Measurements from ENCODE around the gene TBCK. TPM values are rescaled to one million over a fixed set of nuclear protein-coding genes. Genes with fewer than 3 reads are reported as not detected.

Gene TBCK
- polyA plus RNA-seq, 1 of the 3 experiments (the other 2 are of a cell fraction), result 14.6 TPM

DNA sequence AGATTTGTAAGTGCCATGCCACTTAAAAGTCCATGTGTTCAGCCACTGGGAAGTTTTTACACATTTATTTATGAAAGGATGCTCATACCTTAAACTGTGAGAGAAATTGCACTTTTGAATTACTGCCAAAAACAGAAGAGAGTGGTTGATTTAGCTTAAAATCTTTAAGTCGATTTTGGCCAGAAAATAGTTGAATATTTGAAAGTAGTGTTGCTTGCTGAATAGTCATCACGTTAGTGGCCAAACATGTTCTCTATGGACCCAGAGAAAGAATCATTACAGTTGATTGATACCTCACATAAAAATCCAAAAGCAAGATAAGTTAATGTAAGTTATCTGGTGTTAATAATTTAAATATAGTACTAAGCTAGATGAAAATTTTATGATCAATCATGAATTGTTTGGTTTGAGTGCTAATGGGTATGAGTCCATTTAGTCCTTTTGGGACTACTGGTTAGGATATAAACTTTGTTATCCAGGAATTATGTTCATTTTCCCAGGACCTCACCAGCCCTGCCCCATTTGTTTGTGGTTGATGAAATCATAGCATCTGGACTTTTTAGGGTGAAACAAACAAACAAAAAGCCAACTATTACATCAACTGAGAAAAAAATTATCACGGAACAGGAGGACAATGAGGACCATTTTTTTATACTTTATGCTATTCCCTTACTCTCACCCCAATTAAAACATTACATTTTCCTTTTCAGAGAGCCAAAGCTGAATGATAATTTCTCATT is 46.2 kb upstream of the TBCK start (continued):
- TF ChIP-seq, protein P1, sequence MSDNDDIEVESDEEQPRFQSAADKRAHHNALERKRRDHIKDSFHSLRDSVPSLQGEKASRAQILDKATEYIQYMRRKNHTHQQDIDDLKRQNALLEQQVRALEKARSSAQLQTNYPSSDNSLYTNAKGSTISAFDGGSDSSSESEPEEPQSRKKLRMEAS (IDR thresholded peaks at IDR 0.05; ENCODE audit: low read depth), result no peak
- TF ChIP-seq, protein P2, sequence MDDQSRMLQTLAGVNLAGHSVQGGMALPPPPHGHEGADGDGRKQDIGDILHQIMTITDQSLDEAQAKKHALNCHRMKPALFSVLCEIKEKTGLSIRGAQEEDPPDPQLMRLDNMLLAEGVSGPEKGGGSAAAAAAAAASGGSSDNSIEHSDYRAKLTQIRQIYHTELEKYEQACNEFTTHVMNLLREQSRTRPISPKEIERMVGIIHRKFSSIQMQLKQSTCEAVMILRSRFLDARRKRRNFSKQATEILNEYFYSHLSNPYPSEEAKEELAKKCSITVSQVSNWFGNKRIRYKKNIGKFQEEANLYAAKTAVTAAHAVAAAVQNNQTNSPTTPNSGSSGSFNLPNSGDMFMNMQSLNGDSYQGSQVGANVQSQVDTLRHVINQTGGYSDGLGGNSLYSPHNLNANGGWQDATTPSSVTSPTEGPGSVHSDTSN (IDR thresholded peaks at IDR 0.05), result no peak
- no peak for TF ChIP-seq NRF1 (IDR thresholded peaks at IDR 0.05; ENCODE audit: low read depth, low read length)
- TF ChIP-seq FOXJ3 (CRISPR knock-in tag; IDR thresholded peaks at IDR 0.05), result no peak
- TF ChIP-seq, protein P3, sequence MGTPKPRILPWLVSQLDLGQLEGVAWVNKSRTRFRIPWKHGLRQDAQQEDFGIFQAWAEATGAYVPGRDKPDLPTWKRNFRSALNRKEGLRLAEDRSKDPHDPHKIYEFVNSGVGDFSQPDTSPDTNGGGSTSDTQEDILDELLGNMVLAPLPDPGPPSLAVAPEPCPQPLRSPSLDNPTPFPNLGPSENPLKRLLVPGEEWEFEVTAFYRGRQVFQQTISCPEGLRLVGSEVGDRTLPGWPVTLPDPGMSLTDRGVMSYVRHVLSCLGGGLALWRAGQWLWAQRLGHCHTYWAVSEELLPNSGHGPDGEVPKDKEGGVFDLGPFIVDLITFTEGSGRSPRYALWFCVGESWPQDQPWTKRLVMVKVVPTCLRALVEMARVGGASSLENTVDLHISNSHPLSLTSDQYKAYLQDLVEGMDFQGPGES (IDR thresholded peaks at IDR 0.05; ENCODE audit: low read depth, low read length), result no peak
- no peak for TF ChIP-seq EP300 (IDR thresholded peaks at IDR 0.05; ENCODE audit: borderline replicate concordance in 1 of 2, low read depth in 1 of 2, low read length in 1 of 2)
- no peak for TF ChIP-seq RFX5 (IDR thresholded peaks at IDR 0.05; ENCODE audit: low read length)

DNA sequence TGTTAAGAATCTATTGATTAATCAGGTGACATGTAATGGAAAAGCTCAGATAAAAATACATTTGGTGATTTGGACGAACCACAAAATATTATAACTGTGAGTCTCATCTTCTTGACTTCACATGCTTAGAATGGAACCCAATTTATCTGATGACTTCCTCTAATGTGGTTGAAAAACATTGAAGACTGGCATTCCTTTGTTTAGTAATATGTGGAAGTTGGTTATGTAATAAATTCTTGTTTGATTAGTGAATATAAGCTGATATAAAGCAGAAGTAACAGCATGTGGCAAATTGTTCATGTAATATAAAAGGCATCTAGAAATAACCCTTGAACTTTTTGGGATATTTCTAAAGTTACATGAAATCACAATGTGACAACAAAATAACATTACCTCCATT is 42.9 kb upstream of the TBCK start:
- POLR2A ChIA-PET, result no interaction called here
- no peak overlapping the region for H3K4me2 ChIP-seq
- TF ChIP-seq EZH2phosphoT487 (IDR thresholded peaks at IDR 0.05; ENCODE audit: borderline replicate concordance, low read depth) (no peak), GABPA (IDR thresholded peaks at IDR 0.05; ENCODE audit: low read depth) (no peak), EP300 (IDR thresholded peaks at IDR 0.05; ENCODE audit: borderline replicate concordance in 1 of 2, low read depth in 1 of 2, low read length in 1 of 2) (peak; percentile 42 to 86; a peak in 3 of 4 replicates), TAF1 (IDR thresholded peaks at IDR 0.05; ENCODE audit: borderline replicate concordance, low read depth, low read length) (no peak), FOXM1 (IDR thresholded peaks at IDR 0.05; ENCODE audit: low read depth) (peak; percentile 74; the same call in 1 of the 2 replicates), FOSL2 (IDR thresholded peaks at IDR 0.05; ENCODE audit: borderline replicate concordance, low read depth) (peak; percentile 68; the same call in 1 of the 2 replicates), YY1 (IDR thresholded peaks at IDR 0.05; ENCODE audit: low read depth) (no peak), MXI1 (IDR thresholded peaks at IDR 0.05; ENCODE audit: low read depth, low read length) (no peak), POLR2AphosphoS5 (IDR thresholded peaks at IDR 0.05; ENCODE audit: low read depth, low read length) (peak; percentile 44; the same call in 1 of the 2 replicates), RAD21 (IDR thresholded peaks at IDR 0.05; ENCODE audit: low read length) (no peak), TEAD4 (IDR thresholded peaks at IDR 0.05; ENCODE audit: borderline replicate concordance, insufficient read depth) (peak; percentile 89), JUND (IDR thresholded peaks at IDR 0.05) (peak; percentile 72), NFIC (IDR thresholded peaks at IDR 0.05; ENCODE audit: borderline replicate concordance) (peak; percentile 41; the same call in 1 of the 2 replicates), CHD2 (IDR thresholded peaks at IDR 0.05; ENCODE audit: low read length, partially characterized antibody) (no peak)
- TF ChIP-seq, protein P4, sequence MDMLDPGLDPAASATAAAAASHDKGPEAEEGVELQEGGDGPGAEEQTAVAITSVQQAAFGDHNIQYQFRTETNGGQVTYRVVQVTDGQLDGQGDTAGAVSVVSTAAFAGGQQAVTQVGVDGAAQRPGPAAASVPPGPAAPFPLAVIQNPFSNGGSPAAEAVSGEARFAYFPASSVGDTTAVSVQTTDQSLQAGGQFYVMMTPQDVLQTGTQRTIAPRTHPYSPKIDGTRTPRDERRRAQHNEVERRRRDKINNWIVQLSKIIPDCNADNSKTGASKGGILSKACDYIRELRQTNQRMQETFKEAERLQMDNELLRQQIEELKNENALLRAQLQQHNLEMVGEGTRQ (IDR thresholded peaks at IDR 0.05; ENCODE audit: borderline replicate concordance, low read depth, low read length), result no peak
- TF ChIP-seq, protein P2 (IDR thresholded peaks at IDR 0.05), result peak; percentile 81
- TF ChIP-seq, protein P5, sequence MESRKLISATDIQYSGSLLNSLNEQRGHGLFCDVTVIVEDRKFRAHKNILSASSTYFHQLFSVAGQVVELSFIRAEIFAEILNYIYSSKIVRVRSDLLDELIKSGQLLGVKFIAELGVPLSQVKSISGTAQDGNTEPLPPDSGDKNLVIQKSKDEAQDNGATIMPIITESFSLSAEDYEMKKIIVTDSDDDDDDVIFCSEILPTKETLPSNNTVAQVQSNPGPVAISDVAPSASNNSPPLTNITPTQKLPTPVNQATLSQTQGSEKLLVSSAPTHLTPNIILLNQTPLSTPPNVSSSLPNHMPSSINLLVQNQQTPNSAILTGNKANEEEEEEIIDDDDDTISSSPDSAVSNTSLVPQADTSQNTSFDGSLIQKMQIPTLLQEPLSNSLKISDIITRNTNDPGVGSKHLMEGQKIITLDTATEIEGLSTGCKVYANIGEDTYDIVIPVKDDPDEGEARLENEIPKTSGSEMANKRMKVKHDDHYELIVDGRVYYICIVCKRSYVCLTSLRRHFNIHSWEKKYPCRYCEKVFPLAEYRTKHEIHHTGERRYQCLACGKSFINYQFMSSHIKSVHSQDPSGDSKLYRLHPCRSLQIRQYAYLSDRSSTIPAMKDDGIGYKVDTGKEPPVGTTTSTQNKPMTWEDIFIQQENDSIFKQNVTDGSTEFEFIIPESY (IDR thresholded peaks at IDR 0.05; ENCODE audit: borderline replicate concordance, low read depth), result 0 out of 2 replicates have a peak, but pooled peaks have one; percentile 23
- TF ChIP-seq, protein P1 (IDR thresholded peaks at IDR 0.05; ENCODE audit: low read depth), result no peak

More for the DNA sequence above, 42.9 kb upstream of the TBCK start:
- Histone ChIP-seq H3F3A (replicated peaks; ENCODE audit: insufficient read depth) (peaks cover 5% of the 10 kb centered on the region), H3K9ac (no peak overlapping the region), H3K27me3 (ENCODE audit: insufficient read depth) (no peaks in the 10 kb centered on the region), H3K36me3 (replicated peaks in 1 of 2; ENCODE audit: control insufficient read depth in 1 of 2, insufficient read depth in 2 of 2, low read length in 1 of 2) (no peaks in the 10 kb centered on the region), H3K9me3 (no peaks in the 10 kb centered on the region), H3K9me2 (no peaks in the 10 kb centered on the region), H3K27ac (ENCODE audit: low read depth in 2 of 2, low read length in 1 of 2) (peak overlapping the region in 1 of 2 experiments; percentile 41; a peak in 2 of 4 replicates), H2AFZ (ENCODE audit: low read depth) (no peak overlapping the region; the same call in 1 of the 2 replicates), H3K79me2 (ENCODE audit: insufficient read depth) (no peaks in the 10 kb centered on the region), H3K4me3 (ENCODE audit: low read depth in 2 of 2, low read length in 1 of 2) (no peak overlapping the region), H4K20me1 (ENCODE audit: insufficient read depth) (no peaks in the 10 kb centered on the region), H3K4me1 (ENCODE audit: control insufficient read depth in 1 of 2, insufficient read depth in 2 of 2, low read depth in 1 of 2, low read length in 1 of 2) (no peaks in the 10 kb centered on the region)
- DNase-seq, result no peak
- CTCF ChIA-PET, result interaction anchor here (1.9 to 2.2 kb wide), 2 partner anchors 10 to 31 kb away, joined by 6 to 7 read pairs; partner anchors contain the start of gene GIMD1
- 34% methylated on average over 1 of the region's 1 CpG for WGBS (ENCODE audit: low lambda C conversion rate)

All from SK-N-SH (cell line).